HUES64 (cell line): Measurements from ENCODE around the gene KRT3.
"Not testable (repeated sequence)": the region's sequence is repeated elsewhere in the genome, so short reads cannot be mapped to it uniquely, and the experiment has no call there.

Source experiments
- H3K27ac ChIP-seq: 2 replicates; pipeline ENCODE4 v1.7.0; 2013; ENCODE audit warnings: low read depth, low read length, inconsistent platforms
- H3K27me3 ChIP-seq: 2 replicates; pipeline ENCODE4 v1.6.1; 2013; ENCODE audit warnings: mild to moderate bottlenecking, low read length; ENCODE audit not compliant: insufficient read depth
- H3K36me3 ChIP-seq: 2 replicates; pipeline ENCODE4 v1.6.1; 2013; ENCODE audit warnings: mild to moderate bottlenecking, low read length; ENCODE audit not compliant: insufficient read depth
- H3K4me1 ChIP-seq: 2 replicates; pipeline ENCODE4 v1.6.1; 2013; ENCODE audit warnings: mild to moderate bottlenecking, low read length, moderate library complexity; ENCODE audit not compliant: insufficient read depth
- H3K4me3 ChIP-seq: 2 replicates; pipeline ENCODE4 v1.5.1; 2013; ENCODE audit warnings: mild to moderate bottlenecking, low read length, moderate library complexity
- H3K9ac ChIP-seq: 2 replicates; pipeline ENCODE4 v1.6.1; 2013; ENCODE audit warnings: mild to moderate bottlenecking, low read depth, low read length
- H3K9me3 ChIP-seq: 2 replicates; pipeline ENCODE4 v1.6.1; 2013; ENCODE audit warnings: low read depth, low read length; ENCODE audit not compliant: insufficient read depth
- WGBS: fragments of 150-250, 120-280 bp; methylation state at CpG from one replicate; pipeline ENCODE4 v1.1.7; 2013; ENCODE audit warnings: missing lambda C conversion rate; 5-methylcytosine and 5-hydroxymethylcytosine counted together

The KRT3 gene

GRCh38 chr12:52751795-52752194, 44.1 kb downstream of the KRT3 start:
- Histone ChIP-seq H3K36me3 (no peaks in the 10 kb centered on the region), H3K27ac (no peak overlapping the region), H3K27me3 (peaks cover 9% of the 10 kb centered on the region; the same call in 1 of the 2 replicates), H3K4me1 (no peaks in the 10 kb centered on the region), H3K9me3 (no peaks in the 10 kb centered on the region), H3K4me3 (no peak overlapping the region), H3K9ac (no peak overlapping the region)

GRCh38 chr12:52750532-52750931, 45.4 kb downstream of the KRT3 start:
- not testable (repeated sequence) for H3K27ac ChIP-seq, H3K9me3 ChIP-seq, H3K4me1 ChIP-seq, H3K4me3 ChIP-seq, H3K36me3 ChIP-seq, H3K9ac ChIP-seq
- H3K27me3 ChIP-seq, result peaks cover 15% of the 10 kb centered on the region; the same call in 1 of the 2 replicates
- WGBS, result 83% methylated on average over 2 of the region's 3 CpGs

- Histone ChIP-seq H3K9me3 (no peaks in the 10 kb centered on the region), H3K4me3 (no peak overlapping the region), H3K27ac (no peak overlapping the region), H3K36me3 (no peaks in the 10 kb centered on the region), H3K27me3 (peaks cover 15% of the 10 kb centered on the region; the same call in 1 of the 2 replicates), H3K4me1 (no peaks in the 10 kb centered on the region), H3K9ac (no peak overlapping the region)
- 81% methylated on average over 3 of the region's 3 CpGs for WGBS
Measured at GRCh38 chr12:52749827-52750226, 46.1 kb downstream of the KRT3 start.

DNA sequence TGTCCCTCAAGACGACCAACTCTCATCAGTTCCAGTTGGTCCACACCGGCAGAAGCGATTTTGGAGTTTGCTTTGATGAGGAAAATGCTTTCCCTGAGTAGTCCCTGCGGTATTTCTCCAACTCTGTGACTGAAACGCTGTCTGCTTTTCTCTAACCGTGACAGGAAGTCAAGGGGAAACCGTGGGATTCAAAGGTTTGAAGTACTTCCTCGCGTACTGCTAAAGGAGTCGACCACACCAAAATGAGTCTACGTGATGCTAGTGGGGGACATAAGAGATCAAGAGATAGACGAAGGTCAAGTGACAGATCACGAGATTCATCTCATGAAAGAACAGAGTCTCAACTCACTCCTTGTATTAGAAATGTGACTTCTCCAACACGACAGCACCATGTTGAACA, 47.3 kb downstream of the KRT3 start:
- no peaks in the 10 kb centered on the region for H3K36me3 ChIP-seq
- H3K4me3 ChIP-seq, result no peak overlapping the region
- peaks cover 15% of the 10 kb centered on the region; the same call in 1 of the 2 replicates for H3K27me3 ChIP-seq
- H3K4me1 ChIP-seq, result no peaks in the 10 kb centered on the region
- WGBS, result 83% methylated on average over 14 of the region's 14 CpGs
- H3K27ac ChIP-seq, result no peak overlapping the region
- no peaks in the 10 kb centered on the region for H3K9me3 ChIP-seq
- H3K9ac ChIP-seq, result no peak overlapping the region

- H3K9me3 ChIP-seq, result no peaks in the 10 kb centered on the region
- H3K9ac ChIP-seq, result no peak overlapping the region
- H3K27me3 ChIP-seq, result peaks cover 6% of the 10 kb centered on the region; the same call in 1 of the 2 replicates
- no peaks in the 10 kb centered on the region for H3K36me3 ChIP-seq
- no peaks in the 10 kb centered on the region for H3K4me1 ChIP-seq
- H3K4me3 ChIP-seq, result no peak overlapping the region
- 84% methylated on average over 4 of the region's 5 CpGs for WGBS
- no peak overlapping the region for H3K27ac ChIP-seq
Measured at GRCh38 chr12:52745554-52745953, 50.4 kb downstream of the KRT3 start.

DNA sequence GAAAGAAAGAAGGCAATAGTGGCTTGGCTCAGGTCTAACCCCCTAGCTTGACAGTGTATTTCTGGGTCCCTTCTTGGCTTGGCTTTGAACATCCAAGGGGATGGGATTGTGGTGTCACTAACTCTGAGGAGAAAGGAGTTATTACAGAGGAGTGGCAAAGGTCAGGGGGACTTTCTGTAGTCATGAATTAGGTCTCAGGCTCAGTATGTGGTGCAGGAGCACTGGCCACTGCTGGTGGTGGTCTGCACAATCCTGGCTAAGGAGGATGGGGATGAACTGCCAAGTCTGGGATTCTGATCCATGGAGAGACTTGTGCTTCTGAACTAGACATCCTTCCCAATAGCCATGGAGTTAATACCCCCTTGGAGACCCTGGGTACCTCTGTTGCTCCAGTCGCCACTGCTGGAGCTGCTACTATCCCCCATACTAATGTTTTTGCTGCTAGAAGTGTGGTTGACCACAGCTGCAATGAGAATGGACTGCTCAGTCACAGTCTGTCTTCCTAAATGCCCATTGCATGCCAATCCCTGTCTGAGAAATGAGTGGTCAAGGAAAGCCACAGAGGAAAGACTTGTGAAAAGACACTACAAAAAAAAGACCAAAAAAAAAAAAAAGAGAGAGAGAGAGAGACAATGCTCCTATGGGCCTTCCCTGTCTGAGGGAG, 51.3 kb downstream of the KRT3 start:
- no peak overlapping the region for H3K27ac ChIP-seq
- H3K4me3 ChIP-seq, result no peak overlapping the region
- 60% methylated on average over 1 of the region's 1 CpG for WGBS
- no peaks in the 10 kb centered on the region for H3K4me1 ChIP-seq
- no peak overlapping the region for H3K9ac ChIP-seq
- no peaks in the 10 kb centered on the region for H3K36me3 ChIP-seq
- H3K27me3 ChIP-seq, result peaks cover 10% of the 10 kb centered on the region
- no peaks in the 10 kb centered on the region for H3K9me3 ChIP-seq

DNA sequence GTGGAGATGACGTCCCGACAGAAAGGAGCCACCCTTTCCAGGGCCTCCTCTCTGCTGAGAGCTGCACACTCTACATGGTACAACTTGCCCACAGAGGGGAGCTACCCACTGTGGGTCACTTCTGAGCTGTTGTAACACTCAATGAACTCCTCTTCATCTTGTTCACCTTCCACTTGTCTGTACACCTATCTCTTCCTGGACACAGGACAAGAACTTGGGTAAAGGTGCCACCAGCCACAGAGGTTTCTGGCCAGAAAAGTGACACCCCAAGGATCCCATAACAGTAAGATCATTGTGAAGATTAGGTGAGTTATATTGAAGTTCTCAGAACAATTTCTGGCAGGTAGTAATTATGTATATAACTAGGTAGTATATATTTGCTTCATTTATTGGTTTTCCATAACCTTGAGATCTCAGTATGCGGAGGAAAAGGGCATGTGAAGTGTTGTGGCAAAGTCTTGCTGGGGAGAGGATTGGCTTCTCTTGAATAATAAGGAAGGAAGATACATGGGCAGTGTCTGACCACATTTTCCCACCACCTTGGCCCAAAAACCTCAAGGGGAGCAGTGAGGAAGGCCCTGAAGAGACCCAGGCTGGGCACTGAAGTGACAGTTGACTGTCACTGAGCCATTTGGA, 53.0 kb downstream of the KRT3 start:
- H3K4me3 ChIP-seq, result no peak overlapping the region
- WGBS, result 73% methylated on average over 3 of the region's 3 CpGs
- H3K27me3 ChIP-seq, result peaks cover 10% of the 10 kb centered on the region
- H3K4me1 ChIP-seq, result no peaks in the 10 kb centered on the region
- H3K36me3 ChIP-seq, result no peaks in the 10 kb centered on the region
- no peak overlapping the region for H3K9ac ChIP-seq
- no peaks in the 10 kb centered on the region for H3K9me3 ChIP-seq
- H3K27ac ChIP-seq, result no peak overlapping the region

DNA sequence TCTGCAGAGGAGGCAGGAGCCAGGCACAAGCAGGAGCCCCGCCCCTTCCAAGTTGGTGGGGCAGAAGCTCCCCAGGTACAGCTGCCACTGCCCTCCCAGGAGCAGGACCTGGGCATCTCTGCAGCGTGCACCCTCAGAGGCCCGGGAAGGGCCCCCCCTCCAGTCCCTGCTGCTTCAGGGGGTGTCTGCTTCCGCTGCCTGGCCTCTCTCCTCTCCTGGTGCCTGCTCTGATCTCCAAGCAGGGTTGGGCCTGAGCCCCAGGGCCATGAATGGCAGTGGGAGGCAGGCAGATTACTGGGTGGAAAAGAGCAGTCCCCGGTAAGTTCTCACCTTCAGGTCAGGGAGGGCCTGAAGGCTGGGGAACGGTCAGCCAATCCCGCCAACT, 53.7 kb downstream of the KRT3 start:
- no peaks in the 10 kb centered on the region for H3K4me1 ChIP-seq
- peaks cover 10% of the 10 kb centered on the region for H3K27me3 ChIP-seq
- WGBS, result 74% methylated on average over 6 of the region's 7 CpGs
- H3K36me3 ChIP-seq, result no peaks in the 10 kb centered on the region
- H3K4me3 ChIP-seq, result no peak overlapping the region
- no peak overlapping the region for H3K27ac ChIP-seq
- H3K9me3 ChIP-seq, result no peaks in the 10 kb centered on the region
- no peak overlapping the region for H3K9ac ChIP-seq

GRCh38 chr12:52741375-52742195, 54.3 kb downstream of the KRT3 start:
- no peak overlapping the region for H3K27ac ChIP-seq
- no peaks in the 10 kb centered on the region for H3K36me3 ChIP-seq
- H3K9me3 ChIP-seq, result no peaks in the 10 kb centered on the region
- H3K9ac ChIP-seq, result no peak overlapping the region
- H3K4me1 ChIP-seq, result no peaks in the 10 kb centered on the region
- H3K4me3 ChIP-seq, result no peak overlapping the region
- WGBS, result 26% methylated on average over 16 of the region's 16 CpGs
- peaks cover 10% of the 10 kb centered on the region for H3K27me3 ChIP-seq

DNA sequence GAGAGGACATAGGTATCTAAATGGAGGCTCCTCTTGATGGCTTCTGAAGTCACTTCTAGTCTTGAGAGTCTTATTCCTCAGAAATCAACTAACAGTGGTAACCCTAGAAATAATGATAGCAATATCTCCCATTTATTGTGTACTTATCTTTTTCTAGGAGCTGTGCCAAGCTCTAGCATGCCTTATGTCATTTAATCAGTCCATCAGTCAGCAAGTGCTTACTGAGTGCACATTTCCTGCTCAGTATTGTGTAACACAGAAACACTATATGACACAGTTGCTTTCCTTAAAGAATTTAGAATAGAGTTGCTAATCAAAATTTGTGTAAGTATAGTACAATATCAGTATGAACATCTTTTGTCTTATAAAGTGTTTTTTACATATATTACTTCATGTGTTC, 55.3 kb downstream of the KRT3 start:
- no peak overlapping the region for H3K4me3 ChIP-seq
- H3K4me1 ChIP-seq, result no peaks in the 10 kb centered on the region
- H3K9me3 ChIP-seq, result no peaks in the 10 kb centered on the region
- no peak overlapping the region for H3K9ac ChIP-seq
- H3K27ac ChIP-seq, result no peak overlapping the region
- H3K36me3 ChIP-seq, result no peaks in the 10 kb centered on the region
- peaks cover 4% of the 10 kb centered on the region for H3K27me3 ChIP-seq

DNA sequence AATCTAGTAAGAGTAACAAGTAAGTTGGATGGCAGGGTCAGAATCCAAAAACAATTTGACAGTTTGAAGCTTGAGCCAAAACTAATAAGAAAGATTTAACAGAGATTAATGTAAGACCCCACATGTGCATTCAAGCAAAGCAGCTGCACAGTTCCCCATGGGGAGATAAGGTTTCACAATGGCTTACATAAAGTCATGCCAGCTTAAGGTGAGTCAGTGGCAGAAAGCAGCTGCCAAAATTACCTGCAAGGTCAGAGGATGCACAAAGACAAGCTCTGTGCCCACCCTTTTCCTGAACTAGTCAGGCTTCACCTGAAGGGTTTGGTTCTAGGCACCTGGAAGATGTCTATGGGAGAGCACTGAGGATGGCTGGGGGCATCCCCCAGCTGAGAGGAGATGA, 56.0 kb downstream of the KRT3 start:
- Histone ChIP-seq H3K9ac (no peak overlapping the region), H3K36me3 (no peaks in the 10 kb centered on the region), H3K4me1 (no peaks in the 10 kb centered on the region), H3K9me3 (no peaks in the 10 kb centered on the region), H3K4me3 (no peak overlapping the region), H3K27me3 (peaks cover 7% of the 10 kb centered on the region), H3K27ac (no peak overlapping the region)
